Common myeloid progenitor, CD34-positive (primary cell): Measurements from ENCODE around the gene DUSP5.

Source experiments
- CTCF ChIA-PET: fragments of 350-600 bp; sonication (Branson Sonifier 250); formaldehyde crosslinking; loops from one replicate; lab custom pipeline; 2021; ENCODE audit warnings: antibody characterized with exemption; lab: Charles Lee
- POLR2A ChIA-PET: fragments of 350-600 bp; sonication (Branson Sonifier 250); formaldehyde crosslinking; loops from one replicate; lab custom pipeline; 2021; ENCODE audit warnings: antibody characterized with exemption; lab: Charles Lee
- DNase-seq, 3 donors: peaks; one replicate each; pipeline versions ENCODE4 v3.0.0 to v3.0.0-alpha.2; 2013
- H3K27ac ChIP-seq, 2 experiments: 1 replicate in 1 of 2; 2 replicates in 1 of 2; pipeline ENCODE4 v1.7.0; 2013; ENCODE audit warnings: inconsistent platforms in 2 of 2, low read length in 2 of 2, mild to moderate bottlenecking in 2 of 2, low read depth in 1 of 2, moderate library complexity in 1 of 2; ENCODE audit not compliant: severe bottlenecking in 2 of 2, insufficient read depth in 1 of 2, poor library complexity in 1 of 2
- H3K27me3 ChIP-seq, 5 experiments: replicated peaks in 2 of 5; 1 replicate in 3 of 5; 2 replicates in 2 of 5; pipeline versions ENCODE4 v1.6.1 to v1.7.0; 2013; ENCODE audit warnings: low read length in 4 of 5, mild to moderate bottlenecking in 2 of 5, moderate library complexity in 2 of 5, inconsistent platforms in 1 of 5; ENCODE audit not compliant: insufficient read depth in 5 of 5, control insufficient read depth in 4 of 5
- H3K36me3 ChIP-seq, 4 experiments: 1 replicate in 2 of 4; 2 replicates in 2 of 4; pipeline versions ENCODE4 v1.6.1 to v1.7.0; 2013; ENCODE audit warnings: low read length in 3 of 4, control low read depth in 1 of 4, mild to moderate bottlenecking in 1 of 4; ENCODE audit not compliant: control insufficient read depth in 4 of 4, insufficient read depth in 4 of 4
- H3K4me1 ChIP-seq, 4 experiments: 1 replicate in 3 of 4; 2 replicates in 1 of 4; pipeline versions ENCODE4 v1.6.1 to v1.7.1; 2013; ENCODE audit warnings: low read length in 3 of 4, mild to moderate bottlenecking in 3 of 4, control low read depth in 1 of 4, inconsistent platforms in 1 of 4, moderate library complexity in 1 of 4; ENCODE audit not compliant: control insufficient read depth in 4 of 4, insufficient read depth in 4 of 4; ENCODE audit errors: control extremely low read depth in 1 of 4
- H3K4me3 ChIP-seq, 7 experiments: 1 replicate in 4 of 7; 2 replicates in 3 of 7; pipeline versions ENCODE4 v1.5.1 to v1.7.0; 2013; ENCODE audit warnings: mild to moderate bottlenecking in 7 of 7, low read length in 6 of 7, moderate library complexity in 6 of 7, inconsistent platforms in 2 of 7, low read depth in 2 of 7, control low read depth in 1 of 7; ENCODE audit not compliant: insufficient read depth in 4 of 7, control insufficient read depth in 1 of 7; ENCODE audit errors: extremely low read depth in 1 of 7
- H3K9me3 ChIP-seq, 5 experiments: 1 replicate in 4 of 5; 2 replicates in 1 of 5; pipeline versions ENCODE4 v1.6.1 to v1.7.1; 2013; ENCODE audit warnings: low read length in 4 of 5, mild to moderate bottlenecking in 2 of 5, inconsistent platforms in 1 of 5, low read depth in 1 of 5, moderate library complexity in 1 of 5; ENCODE audit not compliant: control insufficient read depth in 4 of 5, insufficient read depth in 2 of 5; ENCODE audit errors: control extremely low read depth in 1 of 5
- WGBS: methylation state at CpG from one replicate; pipeline ENCODE4 v1.1.5; 2013; ENCODE audit not compliant: insufficient coverage; 5-methylcytosine and 5-hydroxymethylcytosine counted together

DUSP5 gene

GRCh38 chr10:110500515-110500905, 2.8 kb downstream of the DUSP5 start:
- peaks cover 16 to 88% (median 76%) of the 10 kb centered on the region in 4 experiments for H3K4me1 ChIP-seq
- no peaks in the 10 kb centered on the region for H3K36me3 ChIP-seq
- ChIA-PET CTCF (interaction anchor here (1.4 kb wide), 1 partner anchor 155 kb away, joined by 3 read pairs; no protein-coding TSS in a partner anchor), POLR2A (no interaction called here)
- no peak for DNase-seq
- H3K4me3 ChIP-seq = no peak overlapping the region
- H3K9me3 ChIP-seq = no peaks in the 10 kb centered on the region
- WGBS = 92% methylated on average over 2 of the region's 3 CpGs
- H3K27me3 ChIP-seq = peaks cover 2 to 25% (median 20%) of the 10 kb centered on the region in 5 experiments
- no peak overlapping the region for H3K27ac ChIP-seq

DNA sequence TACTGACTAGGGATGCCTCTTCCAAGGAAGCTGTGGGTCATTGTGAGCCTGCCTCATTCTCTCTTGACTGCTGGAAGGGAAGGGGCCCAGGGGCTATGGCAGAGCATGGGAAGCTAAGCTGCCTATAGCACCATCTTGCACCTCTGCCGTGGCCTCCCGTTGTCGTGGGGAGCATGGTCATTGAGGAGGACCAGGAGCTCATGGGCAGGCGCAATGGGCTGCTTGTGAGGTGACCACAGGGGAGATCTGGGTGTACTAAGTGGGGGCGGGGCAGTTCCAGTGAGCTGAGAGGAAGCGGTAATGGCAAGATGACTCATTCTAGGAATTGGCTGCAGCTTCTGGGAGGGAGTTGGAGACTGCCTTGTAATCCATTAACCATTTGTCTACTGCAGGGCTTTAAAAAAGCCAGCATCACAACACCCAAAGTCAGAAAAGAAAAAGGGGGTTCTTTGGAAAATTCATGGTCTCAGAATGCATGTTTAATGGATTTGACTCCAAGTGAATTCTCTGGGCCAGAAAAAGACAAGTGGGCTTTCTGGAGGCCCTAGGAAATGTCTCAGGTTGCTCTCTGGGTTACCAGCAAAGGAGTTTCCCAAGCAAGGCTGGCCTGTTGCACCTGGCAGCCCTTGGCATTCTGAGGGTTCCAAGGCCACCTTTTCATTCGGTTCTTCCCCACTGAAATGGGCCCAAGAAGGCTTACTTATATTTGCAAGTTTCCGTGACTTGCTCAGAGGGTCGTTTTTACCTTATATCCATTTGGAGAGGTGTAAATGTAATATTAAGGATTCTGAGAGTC, 3.6 kb downstream of the DUSP5 start:
- CTCF ChIA-PET = interaction anchor here (1.4 kb wide), 1 partner anchor 156 kb away, joined by 3 read pairs; no protein-coding TSS in a partner anchor
- no peak overlapping the region for H3K4me3 ChIP-seq
- H3K27me3 ChIP-seq = peaks cover 2 to 25% (median 20%) of the 10 kb centered on the region in 5 experiments
- peaks cover 0 to under 1% (median 0%) of the 10 kb centered on the region in 4 experiments for H3K36me3 ChIP-seq
- DNase-seq = peak; percentile 49 to 79 (median 74)
- H3K9me3 ChIP-seq = peaks cover 0 to under 1% (median 0%) of the 10 kb centered on the region in 5 experiments
- no peak overlapping the region for H3K27ac ChIP-seq
- POLR2A ChIA-PET = no interaction called here
- 49% methylated on average over 7 of the region's 9 CpGs for WGBS
- H3K4me1 ChIP-seq = peaks cover 16 to 83% (median 72%) of the 10 kb centered on the region in 4 experiments

DNA sequence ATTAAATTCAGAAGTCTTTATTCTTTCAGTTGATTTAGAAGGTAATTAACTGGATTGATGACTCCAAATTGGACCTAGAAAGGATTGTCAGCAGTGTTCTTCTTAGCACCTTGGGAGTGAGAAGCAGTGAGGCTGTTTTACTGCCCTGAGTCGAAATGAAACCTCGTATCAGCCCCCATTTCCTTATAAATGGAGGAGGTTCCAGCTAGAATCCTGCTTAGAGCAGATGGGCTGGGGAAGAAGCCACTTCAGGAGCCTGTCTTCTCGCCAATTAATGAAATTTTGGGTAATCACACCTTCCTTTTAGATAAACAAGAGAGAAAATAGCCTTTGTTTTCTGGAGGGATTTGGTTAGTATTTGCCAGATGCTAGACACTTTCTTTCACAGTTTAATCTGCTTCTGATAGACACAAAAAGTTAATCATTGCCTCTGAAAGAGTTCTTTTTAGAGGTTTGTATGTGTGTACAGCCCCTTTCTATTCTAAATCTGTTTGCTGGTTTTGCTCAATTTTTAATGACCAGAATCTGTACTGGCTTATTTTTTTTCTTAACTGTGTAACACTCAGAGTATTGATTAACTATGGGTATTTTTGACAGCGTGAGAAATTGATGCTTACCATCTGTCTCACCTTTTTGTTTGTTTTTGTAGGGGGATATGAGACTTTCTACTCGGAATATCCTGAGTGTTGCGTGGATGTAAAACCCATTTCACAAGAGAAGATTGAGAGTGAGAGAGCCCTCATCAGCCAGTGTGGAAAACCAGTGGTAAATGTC, 4.6 kb downstream of the DUSP5 start:
- peaks cover 16 to 74% (median 63%) of the 10 kb centered on the region in 4 experiments for H3K4me1 ChIP-seq
- 86% methylated on average over 5 of the region's 6 CpGs for WGBS
- H3K36me3 ChIP-seq = peaks cover 0 to 3% (median 0%) of the 10 kb centered on the region in 4 experiments

GRCh38 chr10:110502851-110503301, 5.2 kb downstream of the DUSP5 start:
- H3K4me1 ChIP-seq = peaks cover 16 to 71% (median 61%) of the 10 kb centered on the region in 4 experiments
- H3K9me3 ChIP-seq = peaks cover 0 to 2% (median 0%) of the 10 kb centered on the region in 5 experiments
- H3K36me3 ChIP-seq = peaks cover 0 to 7% (median 0%) of the 10 kb centered on the region in 4 experiments
- POLR2A ChIA-PET = no interaction called here
- H3K27ac ChIP-seq = no peak overlapping the region
- H3K4me3 ChIP-seq = peak overlapping the region in 2 of 7 experiments; percentile 6 to 19
- CTCF ChIA-PET = interaction anchor here (1.3 to 1.4 kb wide), 3 partner anchors 9 to 43 kb away, joined by 3 to 4 read pairs (median 4); no protein-coding TSS in a partner anchor
- 0% methylated on average over 2 of the region's 3 CpGs for WGBS
- peaks cover 0 to 25% (median 20%) of the 10 kb centered on the region in 5 experiments for H3K27me3 ChIP-seq
- peak; percentile 58 to 92 (median 92) for DNase-seq

More for the DNA sequence above, 4.6 kb downstream of the DUSP5 start:
- Histone ChIP-seq H3K27ac (no peak overlapping the region), H3K9me3 (peaks cover 0 to 2% (median 0%) of the 10 kb centered on the region in 5 experiments), H3K4me3 (no peak overlapping the region), H3K27me3 (peaks cover 0 to 25% (median 20%) of the 10 kb centered on the region in 5 experiments)
- ChIA-PET CTCF (interaction anchor here (1.3 to 1.4 kb wide), 3 partner anchors 8 to 43 kb away, joined by 3 to 4 read pairs (median 4); no protein-coding TSS in a partner anchor), POLR2A (no interaction called here)
- DNase-seq = no peak

GRCh38 chr10:110503528-110504110, 5.9 kb downstream of the DUSP5 start:
- Histone ChIP-seq H3K4me1 (peaks cover 16 to 66% (median 54%) of the 10 kb centered on the region in 4 experiments), H3K4me3 (peak overlapping the region in 4 of 7 experiments; percentile 6 to 21 (median 15)), H3K9me3 (peaks cover 0 to 2% (median 0%) of the 10 kb centered on the region in 5 experiments), H3K27ac (peak overlapping the region in 1 of 2 experiments; percentile 44), H3K36me3 (peaks cover 0 to 11% (median 0%) of the 10 kb centered on the region in 4 experiments), H3K27me3 (peaks cover 0 to 19% (median 16%) of the 10 kb centered on the region in 5 experiments)
- 10% methylated on average over 2 of the region's 4 CpGs for WGBS
- DNase-seq = peak in 1 of 3 donors; percentile 35
- ChIA-PET POLR2A (no interaction called here), CTCF (interaction anchor here (1.0 to 2.2 kb wide), 6 partner anchors 9 to 166 kb away, joined by 3 to 11 read pairs (median 4); no protein-coding TSS in a partner anchor)

DNA sequence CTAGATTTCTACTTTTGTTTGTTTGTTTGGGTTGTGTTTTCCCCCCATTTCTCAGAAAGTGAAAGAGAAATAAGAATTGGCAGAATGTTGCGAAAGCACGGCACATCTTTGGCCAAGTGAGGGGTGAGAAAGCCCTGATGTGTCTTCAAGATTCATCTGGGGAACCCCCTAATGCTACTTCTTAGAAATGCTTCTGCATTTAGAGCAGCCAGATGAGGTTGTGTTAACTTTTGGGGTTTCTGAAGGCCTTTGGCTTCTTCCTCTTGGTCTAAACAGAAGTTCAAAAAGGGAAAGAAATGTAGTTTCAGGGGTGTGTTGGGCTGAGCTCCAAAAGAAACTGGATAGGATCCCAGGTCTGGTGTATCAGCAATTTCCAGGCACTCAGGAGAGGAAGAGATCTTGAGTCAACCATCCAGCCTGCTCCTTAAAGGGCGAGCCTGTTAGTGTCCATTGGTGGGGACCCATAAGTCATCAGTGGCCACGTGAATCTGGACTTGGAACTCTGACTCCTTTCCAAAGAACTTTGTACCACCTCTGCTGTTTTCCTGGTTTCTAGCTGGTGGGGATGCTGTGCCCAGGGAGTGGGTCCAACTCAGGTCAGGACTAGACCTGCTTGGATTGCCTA, 6.5 kb downstream of the DUSP5 start:
- H3K9me3 ChIP-seq = peaks cover 0 to 2% (median 0%) of the 10 kb centered on the region in 5 experiments
- H3K36me3 ChIP-seq = peaks cover 0 to 11% (median 0%) of the 10 kb centered on the region in 4 experiments
- H3K4me1 ChIP-seq = peaks cover 16 to 60% (median 48%) of the 10 kb centered on the region in 4 experiments
- CTCF ChIA-PET = interaction anchor here (1.0 to 2.2 kb wide), 4 partner anchors 12 to 167 kb away, joined by 3 to 11 read pairs (median 3); no protein-coding TSS in a partner anchor
- 0% methylated on average over 4 of the region's 4 CpGs for WGBS
- POLR2A ChIA-PET = no interaction called here
- H3K27ac ChIP-seq = peak overlapping the region in 1 of 2 experiments; percentile 44
- peak overlapping the region in 1 of 7 experiments; percentile 21 for H3K4me3 ChIP-seq
- DNase-seq = peak; percentile 75 to 96 (median 96)
- H3K27me3 ChIP-seq = peaks cover 0 to 14% (median 10%) of the 10 kb centered on the region in 5 experiments
